Sigmoid colon (tissue), 7 donors: Measurements from ENCODE around the gene PDE11A. TPM values are rescaled to one million over a fixed set of nuclear protein-coding genes. Genes with fewer than 3 reads are reported as not detected.

Source experiments
- DNase-seq: peaks from one replicate; pipeline ENCODE4 v3.0.0-alpha.2; 2019
- H3K27ac ChIP-seq, 4 donors: fragments of 200-600 bp; sonication (generic); one replicate each; pipeline ENCODE4 v1.5.1; 2016 to 2019; ENCODE audit warnings: mild to moderate bottlenecking in 1 of 4
- H3K27me3 ChIP-seq, 3 donors: fragments of 200-600 bp; sonication (generic); one replicate each; pipeline ENCODE4 v1.5.1; 2019; ENCODE audit warnings: mild to moderate bottlenecking in 1 of 3
- H3K36me3 ChIP-seq, 4 donors: fragments of 200-600 bp; sonication (generic); one replicate each; pipeline ENCODE4 v1.5.1; 2016 to 2019
- H3K4me1 ChIP-seq, 4 donors: fragments of 200-600 bp; sonication (generic); one replicate each; pipeline ENCODE4 v1.5.1; 2017 to 2019
- H3K4me3 ChIP-seq, 4 donors: fragments of 200-600 bp; sonication (generic); one replicate each; pipeline ENCODE4 v1.5.1; 2017 to 2019; ENCODE audit warnings: mild to moderate bottlenecking in 2 of 4, moderate library complexity in 1 of 4
- H3K9me3 ChIP-seq, 4 donors: fragments of 200-600 bp in 3 of 4; sonication (generic) in 3 of 4; one replicate each; pipeline versions ENCODE4 v1.5.1 to v1.6.1; 2013 to 2019
- CTCF ChIP-seq, 4 experiments: fragments of 450-650 bp in 3 of 4; fragments of 200-600 bp in 1 of 4; IDR thresholded peaks; one replicate each; pipeline ENCODE4 v1.5.1; 2016 to 2019; ENCODE audit warnings: antibody characterized with exemption in 4 of 4, mild to moderate bottlenecking in 3 of 4, moderate library complexity in 2 of 4
- EP300 ChIP-seq, 4 donors: sonication (generic); formaldehyde crosslinking; IDR thresholded peaks; one replicate each; pipeline ENCODE4 v1.6.1; 2017; ENCODE audit warnings: antibody characterized with exemption in 4 of 4
- POLR2A ChIP-seq, 2 donors: fragments of 450-650 bp; IDR thresholded peaks; one replicate each; pipeline ENCODE4 v1.6.1; 2016; ENCODE audit warnings: antibody characterized with exemption in 2 of 2, mild to moderate bottlenecking in 2 of 2, moderate library complexity in 2 of 2
- POLR2AphosphoS5 ChIP-seq, 4 donors: sonication (generic); formaldehyde crosslinking; IDR thresholded peaks; one replicate each; pipeline ENCODE4 v1.6.1; 2017; ENCODE audit warnings: antibody characterized with exemption in 4 of 4
- WGBS, 2 donors: extraction: QIAGEN DNeasy Blood & Tissue Kit; methylation state at CpG; one replicate each; pipeline ENCODE4 v1.1.7; 2013; 5-methylcytosine and 5-hydroxymethylcytosine counted together
- intact Hi-C: fragments of 100-400 bp; cut with DNase I; formaldehyde crosslinking; loops from one replicate; pipeline ENCODE4 v1.15.1; 2023
- polyA plus RNA-seq, 3 donors: library from polyadenylated mRNA; stranded (reverse); fragments of 200-250 nt; gene quantifications; one replicate each; pipeline ENCODE4 v1.2.3, GENCODE V29; 2013
- total RNA-seq, 4 donors: library from RNA; depleted of rRNA; stranded (reverse); fragments of >200 nt; gene quantifications; one replicate each; pipeline ENCODE4 v1.1.0, GENCODE V29; 2016
- donor health status: healthy with polysubstance abuse.
- donor health status: Bipolar disorder and iron deficiency.
- donor health status: healthy.

PDE11A gene
- total and polyA plus RNA-seq, 7 donors: 0.57 to 16.8 (median 4.3) TPM; not detected in 2

DNA sequence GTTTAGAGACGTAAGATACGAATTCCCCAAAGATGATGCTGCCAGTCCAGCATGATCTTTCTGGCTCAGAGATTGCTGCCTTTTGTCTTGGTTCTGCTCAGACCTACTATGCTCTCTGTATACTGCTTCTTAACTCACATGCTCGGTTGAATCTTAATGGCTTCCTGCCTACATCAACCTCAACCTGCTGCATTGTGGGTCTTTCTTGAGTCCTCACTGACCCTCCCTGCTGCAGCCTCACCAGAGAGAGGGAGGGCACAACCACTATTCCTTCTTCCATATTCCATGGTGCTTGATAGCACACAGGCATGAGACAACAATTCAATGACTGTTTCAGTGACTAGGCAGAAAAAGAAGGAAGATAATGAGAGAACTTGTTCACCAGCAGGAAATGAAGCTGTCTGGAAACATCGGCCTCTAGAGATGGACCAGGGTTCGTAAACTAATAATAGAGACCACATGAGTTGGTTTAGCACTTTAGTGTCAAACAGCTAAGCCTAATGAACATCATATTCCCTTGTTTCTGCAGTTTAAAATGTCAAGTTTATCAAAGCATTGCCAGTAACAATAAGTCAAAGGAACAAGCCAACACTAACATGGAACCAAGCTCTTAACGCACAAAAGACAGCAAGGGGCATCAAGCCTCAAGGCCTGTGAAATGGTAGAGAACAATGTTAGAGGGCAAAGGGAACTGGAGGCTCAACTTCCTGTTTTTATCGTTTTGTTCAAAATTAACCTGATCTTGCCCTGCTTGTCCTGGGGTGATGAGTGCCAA is 333.9 kb downstream of the PDE11A start:
- intact Hi-C loops: no loop called here
- Histone ChIP-seq H3K9me3 (no peaks in the 10 kb centered on the region), H3K4me1 (peaks cover 0 to 8% (median 0%) of the 10 kb centered on the region in 4 donors), H3K27me3 (no peaks in the 10 kb centered on the region), H3K36me3 (no peaks in the 10 kb centered on the region), H3K4me3 (no peak overlapping the region), H3K27ac (no peak overlapping the region)
- DNase-seq: no peak
- WGBS, 2 donors: 59 to 73% methylated on average over 7 of the region's 7 CpGs
- TF ChIP-seq POLR2A (IDR thresholded peaks at IDR 0.05): no peak
- TF ChIP-seq EP300 (IDR thresholded peaks at IDR 0.05): no peak
- peak in 3 of 4 donors; percentile 8 to 12 (median 9) for TF ChIP-seq POLR2AphosphoS5 (IDR thresholded peaks at IDR 0.05)

- no peak for TF ChIP-seq CTCF (IDR thresholded peaks at IDR 0.05)
- no peak for TF ChIP-seq POLR2A (IDR thresholded peaks at IDR 0.05)
- no peak for TF ChIP-seq EP300 (IDR thresholded peaks at IDR 0.05)
- no peak for TF ChIP-seq POLR2AphosphoS5 (IDR thresholded peaks at IDR 0.05)
- Histone ChIP-seq H3K36me3 (no peaks in the 10 kb centered on the region), H3K9me3 (no peaks in the 10 kb centered on the region), H3K27me3 (no peaks in the 10 kb centered on the region), H3K27ac (no peak overlapping the region), H3K4me1 (peaks cover 0 to 8% (median 0%) of the 10 kb centered on the region in 4 donors), H3K4me3 (no peak overlapping the region)
- intact Hi-C loops: no loop called here
- DNase-seq: no peak
- WGBS, 2 donors: 92 to 93% methylated on average over 6 of the region's 6 CpGs
These were observed 337.2 kb downstream of the PDE11A start for GRCh38 chr2:177735318-177735803.

DNA sequence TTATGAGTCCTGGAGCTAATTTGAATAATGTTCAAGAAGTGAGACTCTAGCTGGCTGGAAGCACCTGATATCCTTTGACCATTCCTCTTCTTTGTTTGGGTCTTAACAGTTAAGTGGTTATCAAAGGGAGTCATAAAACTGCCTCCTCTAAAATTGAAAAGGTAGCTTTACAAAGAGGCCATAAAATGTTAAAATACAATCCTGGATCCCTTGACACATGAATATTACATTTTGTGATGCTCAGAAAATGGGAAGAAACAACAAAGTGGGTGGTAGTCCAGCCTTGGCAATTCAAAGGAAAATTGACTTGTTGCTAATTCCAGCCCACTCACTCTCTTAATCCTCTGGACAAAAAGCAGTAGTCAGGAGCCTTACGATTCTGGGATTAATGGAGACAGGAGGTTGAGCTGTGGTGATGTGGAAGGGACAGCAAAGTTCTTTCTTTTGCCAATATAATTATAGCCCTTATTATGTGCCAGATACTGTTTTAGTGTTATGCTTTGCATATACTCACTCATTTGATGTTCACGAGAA is 339.2 kb downstream of the PDE11A start:
- no peaks in the 10 kb centered on the region for H3K36me3 ChIP-seq
- H3K27ac ChIP-seq: no peak overlapping the region
- intact Hi-C loops: no loop called here
- TF ChIP-seq CTCF (IDR thresholded peaks at IDR 0.05) (no peak), POLR2AphosphoS5 (IDR thresholded peaks at IDR 0.05) (no peak), POLR2A (IDR thresholded peaks at IDR 0.05) (no peak), EP300 (IDR thresholded peaks at IDR 0.05) (no peak)
- no peak overlapping the region for H3K4me3 ChIP-seq
- H3K27me3 ChIP-seq: no peaks in the 10 kb centered on the region
- no peak for DNase-seq
- peaks cover 0 to 1% (median 0%) of the 10 kb centered on the region in 4 donors for H3K4me1 ChIP-seq
- no peaks in the 10 kb centered on the region for H3K9me3 ChIP-seq
- 73 to 80% methylated on average over 2 of the region's 2 CpGs for WGBS, 2 donors

- 55 to 76% methylated on average over 3 of the region's 3 CpGs for WGBS, 2 donors
- Histone ChIP-seq H3K36me3 (no peaks in the 10 kb centered on the region), H3K9me3 (no peaks in the 10 kb centered on the region), H3K27ac (no peak overlapping the region), H3K4me3 (no peak overlapping the region), H3K27me3 (no peaks in the 10 kb centered on the region), H3K4me1 (peaks cover 0 to 6% (median 0%) of the 10 kb centered on the region in 4 donors)
- DNase-seq: no peak
- TF ChIP-seq POLR2AphosphoS5 (IDR thresholded peaks at IDR 0.05) (no peak), CTCF (IDR thresholded peaks at IDR 0.05) (no peak), EP300 (IDR thresholded peaks at IDR 0.05) (no peak), POLR2A (IDR thresholded peaks at IDR 0.05) (no peak)
- intact Hi-C loops: no loop called here
These were observed 341.2 kb downstream of the PDE11A start for GRCh38 chr2:177731384-177731783.

- 74 to 79% methylated on average over 2 of the region's 2 CpGs for WGBS, 2 donors
- no peak for DNase-seq
- intact Hi-C loops: no loop called here
- Histone ChIP-seq H3K27me3 (no peaks in the 10 kb centered on the region), H3K4me3 (no peak overlapping the region), H3K9me3 (no peaks in the 10 kb centered on the region), H3K4me1 (peaks cover 0 to 6% (median 0%) of the 10 kb centered on the region in 4 donors), H3K36me3 (no peaks in the 10 kb centered on the region), H3K27ac (no peak overlapping the region)
- TF ChIP-seq POLR2A (IDR thresholded peaks at IDR 0.05): no peak
- no peak for TF ChIP-seq EP300 (IDR thresholded peaks at IDR 0.05)
- TF ChIP-seq POLR2AphosphoS5 (IDR thresholded peaks at IDR 0.05): no peak
- no peak for TF ChIP-seq CTCF (IDR thresholded peaks at IDR 0.05)
These were observed 341.8 kb downstream of the PDE11A start for GRCh38 chr2:177730792-177731191.
